Measurements from ENCODE around the gene RUFY3.

RUFY3 gene

DNA sequence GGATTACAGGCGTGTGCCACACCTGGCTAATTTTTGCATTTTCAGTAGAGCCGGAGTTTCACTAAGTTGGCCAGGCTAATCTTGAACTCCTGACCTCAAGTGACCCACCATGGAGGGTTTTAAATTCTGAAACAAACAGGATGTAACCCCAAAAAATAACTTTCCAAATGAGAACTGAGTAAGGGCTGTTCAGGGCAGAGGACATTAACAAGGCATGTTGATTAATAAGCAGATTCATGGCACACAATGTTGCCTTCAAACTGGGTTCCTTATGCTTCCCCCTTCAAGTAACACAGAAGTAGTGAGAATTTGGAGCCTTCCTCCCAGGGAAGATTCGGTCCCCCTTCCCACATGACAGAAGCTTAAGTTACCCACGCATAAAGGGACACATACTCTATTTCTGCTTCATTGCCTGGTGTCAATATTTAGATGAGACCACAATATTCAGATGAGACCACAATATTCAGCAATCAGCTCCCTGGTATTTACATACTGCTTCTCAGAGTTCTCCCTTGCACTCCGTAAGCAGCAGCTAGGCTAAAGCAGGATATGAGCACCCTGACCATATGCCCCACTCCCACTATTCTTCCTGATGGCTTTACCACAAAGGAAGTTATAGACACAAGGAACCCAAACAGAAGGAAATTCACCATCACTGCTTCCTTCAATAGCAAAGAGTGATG, 96.5 kb downstream of the RUFY3 start:
- Mint-ChIP-seq H3K36me3 (ENCODE audit: low read depth) (peaks cover 46% of the 10 kb centered on the region), H3K27me3 (ENCODE audit: low read depth, poor library complexity) (no peaks in the 10 kb centered on the region), H3K4me1 (peaks cover 5% of the 10 kb centered on the region), H3K27ac (peak overlapping the region; percentile 95), H3K4me3 (no peak overlapping the region), H3K9me3 (no peaks in the 10 kb centered on the region)
- DNase-seq = no peak
- TF ChIP-seq, protein P1, sequence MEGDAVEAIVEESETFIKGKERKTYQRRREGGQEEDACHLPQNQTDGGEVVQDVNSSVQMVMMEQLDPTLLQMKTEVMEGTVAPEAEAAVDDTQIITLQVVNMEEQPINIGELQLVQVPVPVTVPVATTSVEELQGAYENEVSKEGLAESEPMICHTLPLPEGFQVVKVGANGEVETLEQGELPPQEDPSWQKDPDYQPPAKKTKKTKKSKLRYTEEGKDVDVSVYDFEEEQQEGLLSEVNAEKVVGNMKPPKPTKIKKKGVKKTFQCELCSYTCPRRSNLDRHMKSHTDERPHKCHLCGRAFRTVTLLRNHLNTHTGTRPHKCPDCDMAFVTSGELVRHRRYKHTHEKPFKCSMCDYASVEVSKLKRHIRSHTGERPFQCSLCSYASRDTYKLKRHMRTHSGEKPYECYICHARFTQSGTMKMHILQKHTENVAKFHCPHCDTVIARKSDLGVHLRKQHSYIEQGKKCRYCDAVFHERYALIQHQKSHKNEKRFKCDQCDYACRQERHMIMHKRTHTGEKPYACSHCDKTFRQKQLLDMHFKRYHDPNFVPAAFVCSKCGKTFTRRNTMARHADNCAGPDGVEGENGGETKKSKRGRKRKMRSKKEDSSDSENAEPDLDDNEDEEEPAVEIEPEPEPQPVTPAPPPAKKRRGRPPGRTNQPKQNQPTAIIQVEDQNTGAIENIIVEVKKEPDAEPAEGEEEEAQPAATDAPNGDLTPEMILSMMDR (IDR thresholded peaks at IDR 0.05) = no peak

DNA sequence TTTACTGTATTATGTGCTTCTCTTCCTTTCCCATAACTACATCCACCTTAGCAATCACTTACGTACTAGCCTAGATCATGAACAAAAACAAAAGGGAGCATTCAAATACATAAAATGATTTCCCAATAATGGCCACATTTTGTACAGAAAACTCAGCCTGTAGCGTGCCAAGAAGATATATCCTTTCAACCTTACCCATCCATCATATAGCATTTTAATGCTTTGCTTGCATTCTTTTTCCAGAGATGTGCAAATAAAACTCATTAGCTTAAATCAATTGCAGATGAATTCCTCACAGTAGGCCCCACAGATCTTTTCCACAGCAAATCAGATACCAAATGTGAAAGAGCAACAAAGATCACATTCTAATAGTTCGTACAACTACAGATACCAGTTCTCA, 97.2 kb downstream of the RUFY3 start:
- H3K4me3 Mint-ChIP-seq = no peak overlapping the region
- H3K4me1 Mint-ChIP-seq = peaks cover 5% of the 10 kb centered on the region
- no peaks in the 10 kb centered on the region for H3K27me3 Mint-ChIP-seq (ENCODE audit: low read depth, poor library complexity)
- H3K9me3 Mint-ChIP-seq = no peaks in the 10 kb centered on the region
- DNase-seq = no peak
- TF ChIP-seq, protein P1 (IDR thresholded peaks at IDR 0.05) = no peak
- H3K36me3 Mint-ChIP-seq (ENCODE audit: low read depth) = peaks cover 49% of the 10 kb centered on the region
- peak overlapping the region; percentile 11 for H3K27ac Mint-ChIP-seq

DNA sequence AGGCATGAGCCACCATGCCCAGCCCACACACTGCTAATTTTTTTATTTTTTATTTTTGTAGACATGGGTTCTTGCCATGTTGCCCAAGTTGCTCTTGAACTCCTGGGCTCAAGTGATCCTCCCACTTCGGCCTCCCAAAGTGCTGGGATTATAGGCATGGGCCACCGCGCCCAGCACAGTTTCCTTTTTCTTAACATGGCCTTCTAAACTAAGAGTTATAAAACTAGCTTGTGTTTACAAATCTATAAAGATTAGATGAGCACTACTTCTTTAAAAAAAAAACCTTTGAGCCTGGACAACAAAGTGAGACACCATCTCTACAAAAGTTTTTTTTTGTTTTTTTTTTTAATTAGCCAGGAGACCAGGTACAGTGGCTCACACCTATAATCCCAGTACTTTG, 107.3 kb downstream of the RUFY3 start:
- Mint-ChIP-seq H3K36me3 (ENCODE audit: low read depth) (peaks cover 88% of the 10 kb centered on the region), H3K27ac (no peak overlapping the region), H3K4me3 (no peak overlapping the region), H3K4me1 (no peaks in the 10 kb centered on the region), H3K9me3 (no peaks in the 10 kb centered on the region), H3K27me3 (ENCODE audit: low read depth, poor library complexity) (peaks cover 3% of the 10 kb centered on the region)
- TF ChIP-seq, protein P1 (IDR thresholded peaks at IDR 0.05) = no peak
- no peak for DNase-seq

DNA sequence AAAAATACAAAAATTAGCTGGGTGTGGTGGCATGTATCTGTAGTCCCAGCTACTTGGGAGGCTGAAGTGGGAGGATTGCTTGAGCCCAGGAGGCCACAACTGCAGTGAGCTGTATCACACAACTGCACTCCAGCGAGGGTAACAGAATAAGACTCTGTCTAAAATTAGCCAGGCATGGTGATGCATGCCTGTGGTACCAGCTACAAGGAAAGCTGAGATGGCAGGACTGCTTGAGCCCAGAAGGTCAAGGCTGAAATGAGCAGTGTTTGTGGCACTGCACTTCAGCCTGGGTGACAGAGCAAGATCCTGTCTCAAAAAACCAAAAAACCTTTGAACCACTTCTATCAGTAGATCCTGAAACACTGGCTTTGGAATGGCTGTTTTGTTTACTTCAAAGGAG, 107.7 kb downstream of the RUFY3 start:
- no peak overlapping the region for H3K27ac Mint-ChIP-seq
- peaks cover 87% of the 10 kb centered on the region for H3K36me3 Mint-ChIP-seq (ENCODE audit: low read depth)
- H3K27me3 Mint-ChIP-seq (ENCODE audit: low read depth, poor library complexity) = peaks cover 3% of the 10 kb centered on the region
- H3K4me1 Mint-ChIP-seq = no peaks in the 10 kb centered on the region
- H3K9me3 Mint-ChIP-seq = no peaks in the 10 kb centered on the region
- TF ChIP-seq, protein P1 (IDR thresholded peaks at IDR 0.05) = no peak
- DNase-seq = no peak
- no peak overlapping the region for H3K4me3 Mint-ChIP-seq

DNA sequence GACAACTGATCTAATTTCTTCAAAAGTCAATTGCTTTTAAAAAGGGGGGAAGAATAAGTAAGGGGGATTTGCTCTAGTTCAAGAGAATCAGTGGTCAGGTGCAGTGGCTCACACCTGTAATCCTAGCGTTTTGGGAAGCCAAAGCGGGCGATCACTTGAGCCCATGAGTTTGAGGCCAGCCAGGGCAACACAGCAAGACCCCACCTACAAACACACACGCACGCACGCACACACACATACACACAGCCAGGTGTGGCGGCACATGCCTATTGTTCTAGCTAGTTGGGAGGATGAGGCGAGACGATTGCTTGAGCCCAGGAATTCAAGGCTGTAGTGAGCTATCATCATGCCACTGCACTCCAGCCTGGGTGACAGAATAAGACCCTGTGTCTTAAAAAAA, 108.3 kb downstream of the RUFY3 start:
- Mint-ChIP-seq H3K27ac (no peak overlapping the region), H3K4me1 (no peaks in the 10 kb centered on the region), H3K9me3 (no peaks in the 10 kb centered on the region), H3K36me3 (ENCODE audit: low read depth) (peaks cover 87% of the 10 kb centered on the region), H3K27me3 (ENCODE audit: low read depth, poor library complexity) (peaks cover 3% of the 10 kb centered on the region), H3K4me3 (no peak overlapping the region)
- DNase-seq = no peak
- TF ChIP-seq, protein P1 (IDR thresholded peaks at IDR 0.05) = no peak

DNA sequence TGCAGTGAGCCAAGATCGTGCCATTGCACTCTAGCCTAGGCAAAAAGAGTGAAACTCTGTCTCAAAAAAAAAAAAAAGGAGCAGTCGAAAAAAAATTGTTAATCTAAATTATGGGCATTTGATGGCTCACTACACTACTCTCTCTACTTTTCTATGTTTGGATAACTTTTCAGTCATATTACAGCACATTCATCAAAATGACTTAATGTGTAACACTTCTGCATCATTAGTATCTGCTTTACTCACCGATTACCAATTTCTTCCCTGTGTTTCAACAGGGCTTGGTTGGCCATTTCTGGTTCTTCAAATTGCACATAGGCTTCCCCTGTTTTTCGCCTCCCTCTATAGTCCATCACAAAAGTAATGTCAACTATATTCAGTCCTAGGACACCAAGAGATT, 109.5 kb downstream of the RUFY3 start:
- no peak overlapping the region for H3K4me3 Mint-ChIP-seq
- H3K4me1 Mint-ChIP-seq = no peaks in the 10 kb centered on the region
- DNase-seq = no peak
- peaks cover 3% of the 10 kb centered on the region for H3K27me3 Mint-ChIP-seq (ENCODE audit: low read depth, poor library complexity)
- TF ChIP-seq, protein P1 (IDR thresholded peaks at IDR 0.05) = no peak
- no peak overlapping the region for H3K27ac Mint-ChIP-seq
- no peaks in the 10 kb centered on the region for H3K9me3 Mint-ChIP-seq
- peaks cover 84% of the 10 kb centered on the region for H3K36me3 Mint-ChIP-seq (ENCODE audit: low read depth)

All from nephron progenitor cell (in vitro differentiated cells).